ENCODE measurements around the gene TNNI3K.

DNA sequence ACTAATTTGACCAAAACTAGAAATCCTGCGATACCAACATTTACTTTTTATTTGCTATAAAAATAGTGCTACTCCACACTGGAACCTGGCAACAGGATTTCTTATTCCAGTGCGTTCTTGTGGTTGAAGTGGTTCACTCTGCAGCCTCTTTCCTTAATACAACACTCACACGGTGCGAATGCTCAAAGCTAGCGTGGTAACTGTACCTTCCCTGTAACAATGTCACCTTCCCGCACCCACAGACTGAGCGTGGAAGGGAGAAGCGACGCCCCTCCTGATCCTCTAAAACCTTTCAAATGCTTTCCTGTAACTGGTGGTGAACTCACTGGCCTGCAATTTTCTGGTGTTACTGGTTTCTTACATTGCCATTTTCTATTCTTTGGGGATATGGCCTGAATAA, 145.1 kb downstream of the TNNI3K start:
- TF ChIP-seq GATA3 (IDR thresholded peaks at IDR 0.05; ENCODE audit: low read depth, low read length) (no peak), GATA2 (IDR thresholded peaks at IDR 0.05; ENCODE audit: low read depth, low read length) (no peak)

Measured in SH-SY5Y (cell line).